ENCODE measurements around the gene ASMTL.
"Not testable (repeated sequence)": the region's sequence is repeated elsewhere in the genome, so short reads cannot be mapped to it uniquely, and the experiment has no call there.

The ASMTL gene

GRCh38 chrX:1452516-1453394, at the start of gene ASMTL:
Gene ASMTL (minus strand): TSS chrX:1452909. CDS start chrX:1452840, 69 bp downstream.
- peak; percentile 83 for DNase-seq (ENCODE audit: low spot score)
- peak; percentile 30 for FAIRE-seq

- FAIRE-seq (no peak), DNase-seq (ENCODE audit: low spot score) (no peak)
Observed at GRCh38 chrX:1502241-1502640, 49.5 kb upstream of the ASMTL start.

GRCh38 chrX:1500701-1501624, 48.3 kb upstream of the ASMTL start:
- FAIRE-seq (no peak), DNase-seq (ENCODE audit: low spot score) (no peak)

- DNase-seq (ENCODE audit: low spot score) (no peak), FAIRE-seq (no peak)
Observed at GRCh38 chrX:1496076-1496475, 43.4 kb upstream of the ASMTL start.

- no peak for DNase-seq (ENCODE audit: low spot score)
- no peak for FAIRE-seq
Observed at GRCh38 chrX:1493877-1494510, 41.3 kb upstream of the ASMTL start.

- FAIRE-seq (no peak), DNase-seq (ENCODE audit: low spot score) (no peak)
Observed at GRCh38 chrX:1493412-1493811, 40.7 kb upstream of the ASMTL start.

GRCh38 chrX:1492421-1493012, 39.8 kb upstream of the ASMTL start:
- DNase-seq (ENCODE audit: low spot score) (no peak), FAIRE-seq (no peak)

GRCh38 chrX:1491851-1492349, 39.2 kb upstream of the ASMTL start:
- FAIRE-seq (no peak), DNase-seq (ENCODE audit: low spot score) (peak; percentile 33)

- FAIRE-seq; DNase-seq (ENCODE audit: low spot score): not testable (repeated sequence)
Observed at GRCh38 chrX:1491248-1491647, 38.5 kb upstream of the ASMTL start.

- not testable (repeated sequence) for DNase-seq (ENCODE audit: low spot score); FAIRE-seq
Observed at GRCh38 chrX:1490723-1491122, 38.0 kb upstream of the ASMTL start.

GRCh38 chrX:1489354-1489753, 36.6 kb upstream of the ASMTL start:
- not testable (repeated sequence) for FAIRE-seq; DNase-seq (ENCODE audit: low spot score)

- no peak for FAIRE-seq
Observed at GRCh38 chrX:1488745-1489144, 36.0 kb upstream of the ASMTL start.

GRCh38 chrX:1488141-1488540, 35.4 kb upstream of the ASMTL start:
- no peak for DNase-seq (ENCODE audit: low spot score)
- no peak for FAIRE-seq

More at GRCh38 chrX:1488745-1489144, 36.0 kb upstream of the ASMTL start:
- no peak for DNase-seq (ENCODE audit: low spot score)

GRCh38 chrX:1487401-1487800, 34.7 kb upstream of the ASMTL start:
- DNase-seq (ENCODE audit: low spot score) (no peak), FAIRE-seq (no peak)

GRCh38 chrX:1486749-1487361, 34.1 kb upstream of the ASMTL start:
- DNase-seq (ENCODE audit: low spot score), result no peak
- no peak for FAIRE-seq

GRCh38 chrX:1486177-1486576, 33.5 kb upstream of the ASMTL start:
- FAIRE-seq, result no peak

GRCh38 chrX:1485033-1485432, 32.3 kb upstream of the ASMTL start:
- FAIRE-seq (no peak), DNase-seq (ENCODE audit: low spot score) (no peak)

More at GRCh38 chrX:1486177-1486576, 33.5 kb upstream of the ASMTL start:
- no peak for DNase-seq (ENCODE audit: low spot score)

GRCh38 chrX:1484638-1485019, 31.9 kb upstream of the ASMTL start:
- no peak for DNase-seq (ENCODE audit: low spot score)
- no peak for FAIRE-seq

- DNase-seq (ENCODE audit: low spot score) (no peak), FAIRE-seq (no peak)
Observed at GRCh38 chrX:1483843-1484637, 31.3 kb upstream of the ASMTL start.

GRCh38 chrX:1482530-1482928, 29.8 kb upstream of the ASMTL start:
- not testable (repeated sequence) for DNase-seq (ENCODE audit: low spot score); FAIRE-seq
